GM19193 (cell line): ENCODE data around the gene HAX1.

Source experiments
- POLR2A ChIP-seq: IDR thresholded peaks from 4 replicates; pipeline ENCODE4 v1.6.1; 2011; ENCODE audit not compliant: insufficient read depth, insufficient read length; ENCODE audit errors: extremely low read depth

HAX1 gene

GRCh38 chr1:154272217-154272998 is at the start of gene HAX1:
HAX1 (plus strand) TSS chr1:154272629; CDS start chr1:154272724, 95 bp downstream.
- TF ChIP-seq POLR2A, result peak; percentile 83

DNA sequence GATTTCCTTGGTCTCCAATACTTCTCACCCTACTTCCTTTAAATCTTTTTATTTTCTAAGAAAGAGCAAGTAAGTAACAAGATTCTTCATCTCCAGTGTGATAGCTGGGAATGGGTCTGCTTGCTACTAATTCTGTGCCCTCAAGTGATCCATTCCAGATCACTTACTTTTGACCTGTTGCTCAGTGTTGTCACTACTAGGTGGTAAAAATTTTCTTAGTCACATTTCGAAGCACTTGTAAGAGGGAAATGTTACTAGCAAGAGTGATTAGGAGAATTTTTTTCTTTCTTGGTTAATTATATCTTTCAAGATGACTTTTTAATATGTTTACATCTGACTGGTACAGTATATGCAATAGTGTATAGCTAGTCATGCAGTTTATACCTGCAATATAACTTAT is 49.5 kb upstream of the HAX1 start:
- TF ChIP-seq POLR2A, result no peak

GRCh38 chr1:154223621-154224020 is 48.8 kb upstream of the HAX1 start:
- no peak for TF ChIP-seq POLR2A

GRCh38 chr1:154225370-154225769 is 47.1 kb upstream of the HAX1 start:
- TF ChIP-seq POLR2A, result no peak

GRCh38 chr1:154236855-154237254 is 35.6 kb upstream of the HAX1 start:
- TF ChIP-seq POLR2A, result no peak

DNA sequence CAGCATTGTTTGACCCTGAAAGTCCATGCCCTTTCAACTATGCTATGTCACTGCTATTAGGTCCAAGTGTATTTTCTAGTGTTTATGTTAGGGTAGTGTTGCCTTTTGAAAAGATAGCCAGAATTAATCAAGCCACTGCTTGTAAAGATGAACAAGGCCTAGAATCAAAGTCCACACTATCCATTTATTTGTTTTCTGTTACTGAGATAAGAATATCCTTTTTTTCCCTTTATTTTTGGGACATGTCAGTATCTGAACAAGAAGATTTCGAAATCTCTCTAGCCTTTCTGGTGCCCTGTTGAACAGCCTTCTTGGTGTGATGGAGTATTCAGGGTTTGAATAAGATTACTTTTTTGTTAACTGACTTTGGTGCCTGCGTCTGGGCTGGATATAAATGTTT is 35.0 kb upstream of the HAX1 start:
- TF ChIP-seq POLR2A, result no peak

GRCh38 chr1:154237880-154238506 is 34.4 kb upstream of the HAX1 start:
- no peak for TF ChIP-seq POLR2A

- no peak for TF ChIP-seq POLR2A
Observed at GRCh38 chr1:154239491-154239890, 32.9 kb upstream of the HAX1 start.

DNA sequence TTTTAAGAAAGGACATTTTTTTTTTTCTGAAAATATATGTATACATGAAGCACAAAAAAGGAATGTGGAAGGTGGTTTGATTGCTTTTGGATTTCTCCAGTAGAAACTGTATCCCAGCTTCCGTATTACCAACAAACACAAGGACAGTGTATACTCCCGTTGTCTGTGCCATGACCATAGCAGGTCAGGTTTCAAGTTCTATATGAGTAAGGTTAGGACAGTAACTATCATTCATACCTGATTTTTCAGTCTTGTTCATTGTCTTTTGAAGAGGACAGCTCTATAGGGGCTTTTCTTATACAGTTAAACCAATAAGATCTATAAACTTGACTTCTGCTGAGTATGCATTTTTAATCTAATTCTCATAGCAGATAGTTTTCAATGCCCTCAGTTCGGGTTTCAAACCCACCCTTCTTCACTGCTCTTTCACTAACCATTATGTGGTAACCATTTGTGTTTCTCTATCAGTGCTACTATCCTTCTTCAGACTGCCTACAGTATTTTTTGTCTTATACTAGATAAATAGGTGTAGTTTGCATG is 32.1 kb upstream of the HAX1 start:
- TF ChIP-seq POLR2A, result no peak

GRCh38 chr1:154241703-154242351 is 30.6 kb upstream of the HAX1 start:
- TF ChIP-seq POLR2A, result no peak

DNA sequence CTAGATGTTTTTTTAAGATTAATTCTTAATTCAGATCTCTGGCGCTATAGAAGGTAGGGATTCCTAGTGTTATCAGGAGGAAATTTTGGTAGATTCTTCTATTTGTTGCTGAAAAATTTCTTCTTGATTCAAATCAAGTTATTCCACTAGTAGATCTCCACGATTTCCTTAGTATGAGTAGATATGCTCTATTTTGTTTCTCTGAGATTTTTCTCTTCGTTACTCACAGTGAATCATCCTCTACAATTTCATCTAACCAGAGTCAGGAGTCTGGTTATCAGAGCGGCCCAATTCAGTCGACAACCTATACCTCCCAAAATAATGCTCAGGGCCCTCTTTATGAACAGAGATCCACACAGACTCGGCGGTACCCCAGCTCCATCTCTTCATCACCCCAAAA is 18.8 kb upstream of the HAX1 start:
- TF ChIP-seq POLR2A, result no peak

DNA sequence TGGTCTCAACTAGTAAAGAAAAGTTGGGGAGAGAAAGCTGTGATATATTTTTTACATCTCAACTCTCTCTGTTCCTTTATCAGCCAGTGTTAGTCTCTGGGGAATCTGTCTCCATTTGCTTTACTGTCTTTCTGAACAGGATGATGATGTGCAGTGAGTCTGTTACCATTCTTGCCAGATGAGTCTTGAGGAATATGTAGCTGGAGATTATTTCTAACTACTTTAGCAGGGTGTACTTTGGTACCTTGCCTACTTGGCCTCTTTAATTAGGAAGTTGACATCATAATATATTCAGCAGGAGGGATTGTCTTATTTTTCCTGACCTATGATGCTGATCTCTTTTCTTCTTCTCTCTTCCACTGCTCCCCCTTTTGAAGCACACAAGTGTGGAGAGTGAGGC is 15.7 kb upstream of the HAX1 start:
- TF ChIP-seq POLR2A, result no peak

- TF ChIP-seq POLR2A, result no peak
Observed at GRCh38 chr1:154258784-154259183, 13.6 kb upstream of the HAX1 start.

- TF ChIP-seq POLR2A, result no peak
Observed at GRCh38 chr1:154260127-154260526, 12.3 kb upstream of the HAX1 start.
